ENCODE measurements around the gene SMYD3.

DNA sequence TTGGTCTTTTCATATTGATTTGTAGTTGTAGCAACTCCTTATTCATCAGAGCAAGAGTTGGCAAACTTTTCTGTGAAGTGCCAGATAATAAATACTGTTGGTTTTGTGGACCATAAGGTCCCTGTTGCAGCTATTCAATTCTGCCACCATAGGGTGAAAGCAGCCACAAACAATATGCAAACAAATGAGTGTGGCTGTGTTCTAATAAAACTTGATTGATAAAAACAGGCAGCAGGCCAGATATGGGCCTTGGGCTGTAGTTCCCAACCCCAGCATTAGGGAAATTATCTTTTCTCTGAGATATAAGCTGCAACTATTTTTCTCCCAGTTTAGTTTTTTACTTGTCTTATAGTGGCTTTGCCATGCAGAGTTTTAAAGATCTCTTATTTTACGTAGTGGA lies 469.2 kb downstream of the SMYD3 start:
- no peak for TF ChIP-seq CTCF (IDR thresholded peaks at IDR 0.05)
- TF ChIP-seq POLR2A (IDR thresholded peaks at IDR 0.05), result no peak
